GM18909 (cell line): ENCODE results near the gene HOXA7.

Experiments
- ATAC-seq: cut with Tn5 transposase; IDR thresholded peaks from one replicate; pipeline ENCODE4 v1.9.1; 2021; ENCODE audit warnings: mild to moderate bottlenecking; ENCODE audit not compliant: unreplicated experiment, poor library complexity

The HOXA7 gene

DNA sequence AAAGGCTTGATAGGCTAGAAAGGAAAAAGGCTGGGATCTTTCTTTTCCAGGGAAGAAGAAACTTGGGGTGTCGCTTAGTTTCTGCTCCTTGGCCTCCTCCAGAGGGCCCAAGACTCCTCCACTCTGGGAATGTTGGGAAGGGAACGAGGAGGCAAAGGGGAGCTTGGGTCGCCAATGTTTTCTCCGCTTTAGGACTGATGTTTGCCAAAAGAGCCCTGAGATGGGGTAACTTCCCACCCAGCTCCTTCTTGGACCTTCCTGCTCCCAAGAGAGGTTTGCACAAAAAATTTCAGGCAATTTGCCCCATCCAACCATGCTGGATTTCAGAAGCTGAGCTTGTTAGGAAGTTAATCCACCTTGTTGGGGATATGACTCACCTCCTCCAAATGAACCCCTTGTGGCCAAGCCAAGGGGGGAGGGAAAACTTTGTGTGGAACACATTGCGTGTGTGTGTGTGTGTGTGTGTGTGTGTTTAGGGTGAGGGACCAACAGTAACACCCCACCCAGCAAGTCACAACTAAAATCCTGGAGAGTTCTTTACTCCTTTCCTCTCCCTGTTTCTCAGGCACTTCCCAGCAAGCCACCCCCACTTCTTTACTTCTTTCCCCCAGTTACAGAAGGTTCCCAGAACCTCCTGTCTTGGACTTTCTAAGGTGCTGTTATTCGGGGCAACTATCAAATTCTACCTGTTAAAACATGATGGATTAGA, 45.3 kb downstream of the HOXA7 start:
- no peak for ATAC-seq

DNA sequence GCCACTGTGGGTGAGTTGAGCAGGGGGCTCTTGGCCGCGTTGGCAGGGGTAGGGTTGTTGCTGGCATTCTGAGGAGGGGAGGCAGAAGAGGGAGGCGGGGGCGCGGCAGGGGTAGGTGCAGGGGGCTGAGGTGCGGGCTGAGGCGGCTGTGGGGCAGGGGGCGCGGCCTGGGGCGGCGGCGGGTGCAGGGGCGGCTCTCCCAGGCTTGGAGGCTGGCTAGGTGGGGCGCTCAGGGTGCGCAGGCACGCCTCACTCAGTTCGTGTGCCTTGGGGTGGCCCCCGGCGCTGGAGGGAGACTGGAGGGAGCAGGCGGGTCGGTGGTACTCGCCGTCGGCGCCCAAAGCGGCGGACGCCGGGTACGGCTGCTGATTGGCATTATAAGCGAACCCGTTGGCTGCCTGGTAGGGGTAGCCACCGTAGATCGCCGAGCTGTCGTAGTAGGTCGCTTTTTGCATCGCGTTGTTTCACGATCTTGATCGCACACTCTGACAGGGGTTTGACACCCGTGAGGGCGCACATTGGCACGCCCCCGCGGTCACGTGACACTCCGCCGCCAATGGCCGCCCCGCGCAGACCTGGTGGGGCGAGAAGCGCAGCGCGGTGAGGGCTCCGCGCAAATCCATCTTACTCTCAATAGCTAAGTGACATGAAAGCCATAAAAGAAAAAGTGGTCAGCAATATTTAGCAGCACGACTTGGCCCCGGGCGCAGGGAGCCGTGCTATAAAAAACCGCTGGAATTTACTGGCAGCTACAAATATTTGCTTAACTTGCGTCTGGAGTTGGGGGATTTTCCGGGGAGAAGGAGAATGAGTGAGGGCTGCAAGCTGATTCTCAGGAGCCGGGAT, 46.1 kb downstream of the HOXA7 start:
- no peak for ATAC-seq

GRCh38 chr7:27109466-27110185, 46.8 kb downstream of the HOXA7 start:
- ATAC-seq = no peak

DNA sequence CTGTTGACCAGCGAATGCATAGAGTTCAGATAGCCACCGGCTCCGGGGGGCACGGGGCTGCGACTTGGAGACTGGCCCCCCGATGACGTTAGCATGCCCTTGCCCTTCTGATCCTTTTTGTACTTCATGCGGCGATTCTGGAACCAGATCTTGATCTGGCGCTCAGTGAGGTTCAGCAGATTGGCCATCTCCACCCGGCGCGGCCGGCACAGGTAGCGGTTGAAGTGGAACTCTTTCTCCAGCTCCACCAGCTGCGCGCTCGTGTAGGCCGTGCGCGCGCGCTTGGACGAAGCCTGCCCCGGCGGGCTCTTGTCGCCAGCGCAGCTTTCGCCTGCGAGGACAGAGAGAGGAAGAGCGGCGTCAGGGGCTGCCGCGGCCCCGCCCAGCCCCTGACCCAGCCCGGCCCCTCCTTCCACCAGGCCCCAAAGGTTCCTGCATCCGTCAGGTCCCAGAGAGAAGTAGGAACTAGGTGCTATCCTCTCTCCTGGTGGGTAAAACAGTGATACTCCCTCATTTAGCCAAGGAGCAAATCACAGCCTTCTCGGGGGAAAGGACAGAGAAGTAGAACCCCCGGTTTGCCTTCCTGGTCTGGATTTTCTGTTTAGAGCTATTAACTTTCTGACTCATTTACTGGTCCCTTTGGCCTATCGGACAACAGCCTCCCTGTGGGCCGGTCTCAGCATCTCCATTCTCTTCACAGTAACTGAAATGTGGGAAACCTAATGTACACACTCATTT, 47.9 kb downstream of the HOXA7 start:
- no peak for ATAC-seq

- ATAC-seq = no peak
Measured at GRCh38 chr7:27107391-27108381, 48.8 kb downstream of the HOXA7 start.

DNA sequence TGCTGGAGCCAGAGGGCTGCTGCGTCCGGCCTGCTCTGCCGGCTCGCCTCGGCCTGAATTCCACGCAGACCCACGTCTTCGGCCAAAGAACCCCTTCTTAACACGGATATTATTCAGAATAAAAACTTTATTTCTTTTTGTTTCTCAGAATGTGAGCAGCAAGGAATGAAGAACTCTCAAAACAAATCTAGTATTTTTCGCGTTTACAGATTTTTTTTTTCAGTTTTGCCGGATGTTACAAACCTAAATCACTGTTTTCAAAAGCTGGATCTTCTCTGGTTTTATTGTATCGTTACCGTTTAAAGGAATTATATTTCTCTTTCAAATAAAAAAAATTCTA, 49.6 kb downstream of the HOXA7 start:
- no peak for ATAC-seq

DNA sequence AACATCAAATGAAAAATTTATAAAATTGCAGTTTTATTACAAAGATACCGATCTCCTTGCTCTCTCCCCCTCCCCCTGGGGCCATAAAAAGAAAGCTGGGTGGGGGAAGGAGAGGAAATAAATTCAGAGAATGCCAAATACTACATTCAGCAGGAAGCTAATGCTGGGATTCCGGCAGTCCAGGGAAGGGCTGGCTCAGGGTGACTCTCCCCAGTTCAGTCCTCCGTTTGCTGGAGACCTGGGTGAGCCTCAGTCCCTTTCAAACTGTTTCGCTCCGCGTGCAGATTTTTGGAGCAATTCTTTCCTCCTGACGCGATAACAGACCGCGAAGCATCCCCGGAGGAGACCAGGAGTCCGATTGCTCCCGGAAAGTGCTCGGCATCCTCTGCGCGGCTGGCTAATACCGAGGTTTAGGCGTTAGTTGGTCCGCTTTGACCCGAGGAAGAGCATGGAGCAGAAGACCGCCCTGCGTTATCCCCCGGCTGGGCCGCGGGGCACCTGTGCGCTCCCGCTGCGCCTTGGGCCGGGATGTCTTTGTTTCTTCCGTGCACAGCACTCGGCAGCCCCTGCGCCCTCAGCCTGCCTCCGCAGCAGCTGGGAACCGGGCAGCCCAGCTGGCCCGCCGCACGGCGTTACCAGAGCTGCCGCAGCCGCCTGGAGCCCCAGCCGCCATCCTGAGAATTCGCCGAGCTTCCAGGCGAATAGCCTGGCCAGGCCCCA, 50.1 kb downstream of the HOXA7 start:
- no peak for ATAC-seq

DNA sequence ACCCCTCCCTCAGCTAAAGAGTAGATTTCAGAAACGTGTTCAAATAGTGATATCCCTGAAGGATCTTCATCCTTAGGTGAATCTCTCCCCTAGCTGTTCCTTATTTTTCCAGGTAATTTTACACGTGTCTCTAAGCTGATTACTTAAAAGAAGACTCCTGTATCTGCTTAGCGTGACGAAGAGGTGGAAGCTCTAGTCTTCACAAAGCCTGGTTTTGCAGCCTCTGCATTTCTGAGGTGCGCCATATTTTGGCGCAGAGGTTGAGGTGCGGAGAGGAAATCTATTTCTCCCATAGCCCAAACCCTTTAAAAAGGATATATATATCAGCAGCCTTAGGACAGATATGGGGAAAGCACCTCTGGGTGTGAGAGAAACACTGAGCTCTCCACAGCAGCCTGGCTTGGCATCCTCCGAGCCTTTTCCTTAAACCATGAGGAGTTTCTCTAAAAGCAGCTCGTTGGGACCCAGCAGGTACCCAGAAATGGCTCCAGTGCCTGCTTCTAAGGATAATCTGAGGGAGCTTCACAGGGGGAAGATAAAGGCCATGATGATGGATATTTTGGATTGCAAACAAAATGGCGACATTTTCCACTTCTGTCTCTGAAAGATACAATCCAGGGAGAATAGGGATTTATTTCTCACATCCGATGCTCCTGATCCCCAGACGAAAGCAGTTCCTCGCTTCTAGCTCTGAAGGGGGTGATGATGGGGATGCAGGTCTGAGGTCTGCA, 51.0 kb downstream of the HOXA7 start:
- ATAC-seq = no peak

- no peak for ATAC-seq
Measured at GRCh38 chr7:27104341-27105058, 52.0 kb downstream of the HOXA7 start.
